Neural cell (in vitro differentiated cells): ENCODE measurements around the gene PARP8. TPM values are rescaled to one million over a fixed set of nuclear protein-coding genes. Genes with fewer than 3 reads are reported as not detected.
A peak's percentile ranks its signal among the peaks of the same experiment; 100 is the strongest.
"Not testable (repeated sequence)": the region's sequence is repeated elsewhere in the genome, so short reads cannot be mapped to it uniquely, and the experiment has no call there.

ENCODE experiments used
- H2AFZ ChIP-seq: fragments of 200-600, 300-800 bp; sonication (generic), shearing (Covaris generic); 2 replicates; pipeline ENCODE4 v1.6.0; 2014; ENCODE audit warnings: low read depth, mild to moderate bottlenecking, antibody characterized with exemption, low read length, moderate library complexity
- H3F3A ChIP-seq: fragments of 200-600 bp; shearing (Covaris generic); 2 replicates; pipeline ENCODE4 v1.6.1; 2016; ENCODE audit warnings: mild to moderate bottlenecking, moderate library complexity, mixed read lengths, antibody characterized with exemption, low read length; ENCODE audit not compliant: insufficient read depth, poor library complexity, severe bottlenecking
- H3K27ac ChIP-seq: fragments of 200-600, 300-800 bp; sonication (generic), shearing (Covaris generic); 2 replicates; pipeline ENCODE4 v1.5.1; 2014; ENCODE audit warnings: mild to moderate bottlenecking, low read length, moderate library complexity
- H3K27me3 ChIP-seq: fragments of 300-800, 200-600 bp; sonication (generic), shearing (Covaris generic); 2 replicates; pipeline ENCODE4 v1.6.0; 2014; ENCODE audit warnings: mild to moderate bottlenecking, low read depth, low read length, moderate library complexity; ENCODE audit not compliant: insufficient read depth
- H3K36me3 ChIP-seq: fragments of 300-800, 200-600 bp; sonication (generic), shearing (Covaris generic); 2 replicates; pipeline ENCODE4 v1.5.1; 2014; ENCODE audit warnings: mild to moderate bottlenecking, antibody characterized with exemption, low read length, moderate library complexity; ENCODE audit not compliant: insufficient read depth
- H3K4me2 ChIP-seq: fragments of 300-800, 200-600 bp; sonication (generic), shearing (Covaris generic); 2 replicates; pipeline ENCODE4 v1.6.0; 2014; ENCODE audit warnings: mild to moderate bottlenecking, low read length
- H3K4me3 ChIP-seq: fragments of 300-800, 200-600 bp; sonication (generic), shearing (Covaris generic); 2 replicates; pipeline ENCODE4 v1.5.1; 2014; ENCODE audit warnings: mild to moderate bottlenecking, low read length, moderate library complexity
- H3K79me2 ChIP-seq: fragments of 200-600 bp; shearing (Covaris generic); replicated peaks from 2 replicates; pipeline ENCODE4 v1.6.0; 2014; ENCODE audit warnings: mild to moderate bottlenecking, low read length, moderate library complexity; ENCODE audit not compliant: insufficient read depth
- H3K9ac ChIP-seq: fragments of 300-800, 200-600 bp; sonication (generic), shearing (Covaris generic); 2 replicates; pipeline ENCODE4 v1.6.1; 2016; ENCODE audit warnings: mild to moderate bottlenecking, low read length, mixed read lengths
- H3K9me2 ChIP-seq: fragments of 200-600 bp; shearing (Covaris generic); 2 replicates; pipeline ENCODE4 v1.6.1; 2016; ENCODE audit warnings: mild to moderate bottlenecking, low read length, mixed read lengths; ENCODE audit not compliant: insufficient read depth
- H3K9me3 ChIP-seq: fragments of 200-600, 300-800 bp; sonication (generic), shearing (Covaris generic); 2 replicates; pipeline ENCODE4 v1.6.1; 2016; ENCODE audit warnings: mild to moderate bottlenecking, mixed run types, low read length, moderate library complexity, mixed read lengths
- H4K20me1 ChIP-seq: fragments of 200-600 bp; shearing (Covaris generic); 2 replicates; pipeline ENCODE4 v1.6.1; 2016; ENCODE audit warnings: mild to moderate bottlenecking, mixed run types; ENCODE audit not compliant: insufficient read depth
- EP300 ChIP-seq: fragments of 450-650 bp; conservative IDR thresholded peaks from 2 replicates; pipeline ENCODE4 v1.6.1; 2014; ENCODE audit warnings: antibody characterized with exemption, mild to moderate bottlenecking, moderate library complexity; ENCODE audit not compliant: poor library complexity, severe bottlenecking
- MXI1 ChIP-seq: fragments of 450-650 bp; conservative IDR thresholded peaks from 2 replicates; pipeline ENCODE4 v1.6.1; 2014; ENCODE audit warnings: antibody characterized with exemption, mild to moderate bottlenecking; ENCODE audit not compliant: poor library complexity, severe bottlenecking
- POLR2AphosphoS5 ChIP-seq: IDR thresholded peaks from 2 replicates; pipeline ENCODE4 v1.6.1; 2012
- SMC3 ChIP-seq: fragments of 450-650 bp; conservative IDR thresholded peaks from 2 replicates; pipeline ENCODE4 v1.6.1; 2014; ENCODE audit warnings: antibody characterized with exemption, mild to moderate bottlenecking, moderate library complexity; ENCODE audit not compliant: poor library complexity
- TAF1 ChIP-seq: IDR thresholded peaks from 2 replicates; pipeline ENCODE4 v1.6.1; 2012; ENCODE audit warnings: low read depth
- polyA plus RNA-seq: library from polyadenylated mRNA; depleted of rRNA; stranded (reverse); fragments of >200 nt; gene quantifications from 2 replicates; pipeline ENCODE4 v1.2.3, GENCODE V29; 2014
- TF ChIP-seq, protein P1 (sequence below): fragments of 450-650 bp; IDR thresholded peaks from 2 replicates; pipeline ENCODE4 v1.5.1; 2014; ENCODE audit warnings: antibody characterized with exemption, mild to moderate bottlenecking, moderate library complexity; ENCODE audit not compliant: poor library complexity, severe bottlenecking

The PARP8 gene
- polyA plus RNA-seq, 1 donor from 2014 or later: 29.9 TPM

- Histone ChIP-seq H3K4me3 (peak overlapping the region; percentile 80), H3F3A (no peaks in the 10 kb centered on the region), H3K27me3 (no peaks in the 10 kb centered on the region), H3K9ac (peak overlapping the region; percentile 78), H3K4me2 (no peak overlapping the region), H4K20me1 (no peaks in the 10 kb centered on the region), H3K27ac (peak overlapping the region; percentile 75), H3K9me2 (no peaks in the 10 kb centered on the region), H3K9me3 (no peaks in the 10 kb centered on the region), H3K36me3 (no peaks in the 10 kb centered on the region), H2AFZ (peak overlapping the region; percentile 60), H3K79me2 (peaks cover 17% of the 10 kb centered on the region)
- TF ChIP-seq, protein P1, sequence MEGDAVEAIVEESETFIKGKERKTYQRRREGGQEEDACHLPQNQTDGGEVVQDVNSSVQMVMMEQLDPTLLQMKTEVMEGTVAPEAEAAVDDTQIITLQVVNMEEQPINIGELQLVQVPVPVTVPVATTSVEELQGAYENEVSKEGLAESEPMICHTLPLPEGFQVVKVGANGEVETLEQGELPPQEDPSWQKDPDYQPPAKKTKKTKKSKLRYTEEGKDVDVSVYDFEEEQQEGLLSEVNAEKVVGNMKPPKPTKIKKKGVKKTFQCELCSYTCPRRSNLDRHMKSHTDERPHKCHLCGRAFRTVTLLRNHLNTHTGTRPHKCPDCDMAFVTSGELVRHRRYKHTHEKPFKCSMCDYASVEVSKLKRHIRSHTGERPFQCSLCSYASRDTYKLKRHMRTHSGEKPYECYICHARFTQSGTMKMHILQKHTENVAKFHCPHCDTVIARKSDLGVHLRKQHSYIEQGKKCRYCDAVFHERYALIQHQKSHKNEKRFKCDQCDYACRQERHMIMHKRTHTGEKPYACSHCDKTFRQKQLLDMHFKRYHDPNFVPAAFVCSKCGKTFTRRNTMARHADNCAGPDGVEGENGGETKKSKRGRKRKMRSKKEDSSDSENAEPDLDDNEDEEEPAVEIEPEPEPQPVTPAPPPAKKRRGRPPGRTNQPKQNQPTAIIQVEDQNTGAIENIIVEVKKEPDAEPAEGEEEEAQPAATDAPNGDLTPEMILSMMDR: no peak
- TF ChIP-seq TAF1 (peak; percentile 49), MXI1 (peak; percentile 51)
These were observed 701 bp downstream of the PARP8 start for GRCh38 chr5:50667023-50667652.

DNA sequence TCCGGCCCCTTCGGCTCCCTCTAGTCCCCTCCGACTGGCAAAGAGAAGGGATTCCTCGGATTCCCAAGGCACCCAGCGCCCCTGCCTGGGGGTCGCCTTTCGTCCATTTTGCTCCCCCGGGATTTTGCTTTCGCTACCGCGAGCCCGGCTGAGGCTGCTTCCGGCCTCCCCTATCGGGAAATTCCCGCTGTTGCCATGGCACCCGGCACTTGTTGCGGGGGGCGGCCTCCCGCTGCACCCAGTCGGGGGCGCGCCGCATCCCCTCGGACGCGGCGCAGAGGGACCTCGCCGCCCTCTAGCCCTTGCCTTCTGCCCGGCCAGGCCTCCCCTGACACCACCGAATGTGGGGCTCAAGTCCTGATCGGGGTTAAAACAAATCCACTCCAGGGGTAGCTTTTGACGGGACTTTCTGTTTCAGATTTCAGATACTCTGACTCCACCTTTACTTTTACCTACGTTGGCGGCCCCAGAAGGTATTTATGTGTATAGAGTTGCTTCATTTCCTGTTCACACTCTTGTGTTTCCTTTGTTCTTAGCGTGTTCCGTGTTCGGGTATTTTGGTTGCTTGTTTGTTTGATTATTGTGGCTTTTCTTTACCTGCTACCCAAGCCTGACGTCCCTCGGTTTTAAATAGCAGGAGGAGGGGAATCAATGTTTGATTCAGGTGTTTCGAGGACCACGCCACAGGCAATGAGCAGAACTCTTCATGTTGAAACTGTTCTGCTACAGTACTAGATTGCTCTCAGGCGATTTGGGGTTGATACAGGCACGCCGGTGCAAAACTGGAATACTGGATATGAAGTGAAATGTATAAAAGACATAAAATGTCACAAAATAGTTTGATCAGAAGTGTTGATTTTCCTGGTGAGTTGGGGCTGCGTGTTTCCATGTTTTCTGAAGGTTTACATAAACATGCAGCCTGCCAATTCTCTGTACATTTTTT is 1.5 kb downstream of the PARP8 start:
- Histone ChIP-seq H3K4me2 (peak overlapping the region; percentile 66), H3K9me3 (no peaks in the 10 kb centered on the region), H3K9ac (peak overlapping the region; percentile 78), H3K9me2 (no peaks in the 10 kb centered on the region), H3K79me2 (peaks cover 17% of the 10 kb centered on the region), H2AFZ (peak overlapping the region; percentile 60), H3K27me3 (no peaks in the 10 kb centered on the region), H4K20me1 (no peaks in the 10 kb centered on the region), H3F3A (no peaks in the 10 kb centered on the region), H3K36me3 (no peaks in the 10 kb centered on the region), H3K4me3 (peak overlapping the region; percentile 80), H3K27ac (peak overlapping the region; percentile 75)
- TF ChIP-seq MXI1 (peak; percentile 40), SMC3 (no peak), POLR2AphosphoS5 (peak; percentile 52)

DNA sequence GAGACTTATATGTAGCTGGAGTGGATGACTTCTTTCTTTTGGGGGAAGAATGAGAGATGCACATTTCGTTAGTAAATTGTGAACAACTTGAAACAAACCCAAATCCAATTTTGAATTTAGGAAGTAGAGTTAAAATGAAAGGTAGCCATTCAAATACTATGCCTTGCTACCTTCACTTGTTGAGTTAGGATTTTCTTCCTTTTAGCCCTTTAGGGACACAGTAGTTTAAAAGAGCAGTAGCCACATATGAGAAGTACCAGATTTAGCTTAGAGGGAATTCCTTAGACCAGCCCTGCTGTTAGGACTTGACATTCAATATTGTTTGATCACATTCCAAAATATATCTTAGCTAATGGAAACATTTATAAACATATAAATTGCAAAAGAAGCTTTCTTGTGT is 2.2 kb downstream of the PARP8 start:
- H3K27ac ChIP-seq, H3K27me3 ChIP-seq, H3K9me2 ChIP-seq, H2AFZ ChIP-seq, H3K9me3 ChIP-seq, H4K20me1 ChIP-seq, H3F3A ChIP-seq, H3K36me3 ChIP-seq: not testable (repeated sequence)
- Histone ChIP-seq H3K4me2 (peak overlapping the region; percentile 66), H3K9ac (peak overlapping the region; percentile 78), H3K4me3 (peak overlapping the region; percentile 80), H3K79me2 (peaks cover 17% of the 10 kb centered on the region)

- Histone ChIP-seq H3F3A (no peaks in the 10 kb centered on the region), H4K20me1 (no peaks in the 10 kb centered on the region), H2AFZ (no peak overlapping the region), H3K4me3 (no peak overlapping the region), H3K27me3 (no peaks in the 10 kb centered on the region), H3K9ac (no peak overlapping the region), H3K79me2 (peaks cover 17% of the 10 kb centered on the region), H3K27ac (no peak overlapping the region), H3K9me2 (no peaks in the 10 kb centered on the region), H3K36me3 (no peaks in the 10 kb centered on the region), H3K9me3 (no peaks in the 10 kb centered on the region), H3K4me2 (no peak overlapping the region)
- TF ChIP-seq, protein P1: no peak
- TF ChIP-seq POLR2AphosphoS5 (no peak), EP300 (no peak)
These were observed 6.2 kb downstream of the PARP8 start for GRCh38 chr5:50672663-50673062.

- H3K36me3 ChIP-seq, H3K9me2 ChIP-seq, H3K4me2 ChIP-seq, H3F3A ChIP-seq, H3K9me3 ChIP-seq, H4K20me1 ChIP-seq, H2AFZ ChIP-seq, H3K9ac ChIP-seq, H3K27ac ChIP-seq, H3K4me3 ChIP-seq, H3K27me3 ChIP-seq: not testable (repeated sequence)
- peaks cover 17% of the 10 kb centered on the region for H3K79me2 ChIP-seq
These were observed 7.0 kb downstream of the PARP8 start for GRCh38 chr5:50673444-50673843.
